Choroid plexus epithelial cell (primary cell): ENCODE measurements around the gene NDUFB11.

Source experiments
- DNase-seq: peaks from one replicate; pipeline ENCODE4 v3.0.0-alpha.2; 2010; ENCODE audit warnings: low read depth
- H3K4me3 ChIP-seq: 2 replicates; pipeline ENCODE4 v1.5.1; 2011; ENCODE audit warnings: low read depth, mild to moderate bottlenecking, control low read depth, low read length, moderate library complexity
- TF ChIP-seq, protein P1 (sequence below): conservative IDR thresholded peaks from 2 replicates; pipeline ENCODE4 v1.5.1; 2011; ENCODE audit warnings: low read depth, mild to moderate bottlenecking, control low read depth, inconsistent platforms, low read length, moderate library complexity

The NDUFB11 gene

DNA sequence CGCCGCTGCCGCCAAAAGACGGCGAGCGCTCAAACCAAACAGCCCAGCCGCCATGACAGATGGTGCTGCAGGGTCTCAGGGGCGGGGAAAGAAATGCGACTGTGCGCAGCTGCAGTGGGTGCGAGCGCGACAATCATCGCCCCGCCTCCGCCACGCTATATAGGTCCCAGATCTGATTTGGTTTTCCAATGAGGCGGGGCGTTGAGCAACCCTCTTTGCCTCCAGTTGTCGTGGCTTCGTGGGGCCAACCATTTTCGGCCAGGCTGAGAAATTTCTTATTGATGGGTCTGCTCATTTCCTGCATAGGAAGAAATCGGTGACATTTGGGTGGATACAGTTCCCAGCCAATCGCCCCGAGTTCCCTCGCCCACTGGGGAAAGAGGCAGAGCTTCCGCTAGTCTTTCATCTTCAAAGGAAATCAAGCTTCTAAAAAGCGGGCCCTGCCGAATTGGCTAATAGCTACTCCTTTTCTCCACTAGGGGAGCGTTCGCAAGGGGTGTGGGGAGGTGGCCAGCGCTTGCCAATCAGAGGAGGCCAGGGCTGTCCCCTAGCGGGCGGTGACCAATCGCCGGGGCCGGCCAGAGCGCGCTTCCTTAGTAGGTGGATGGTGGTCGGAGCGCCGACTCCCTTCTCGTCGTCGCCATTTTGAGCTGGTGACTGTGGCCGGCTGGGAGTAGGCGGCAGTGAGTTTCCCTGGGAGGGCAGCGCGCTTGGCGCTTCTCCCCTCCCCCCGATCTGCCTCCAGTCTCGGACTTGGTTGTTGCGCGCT lies at the start of gene NDUFB11, which contains the start of gene RBM10:
Gene NDUFB11 (minus strand): TSS at position 77 of the 769 bp plus-strand sequence. CDS start 23 bp downstream, at position 54.
Gene RBM10 (plus strand): TSS at position 596 of the 769 bp plus-strand sequence. CDS start 2,261 bp downstream, outside the sequence.
- peak within 1 kb of the TSS; percentile 83 for H3K4me3 ChIP-seq
- peak; percentile 97 for DNase-seq
- TF ChIP-seq, protein P1, sequence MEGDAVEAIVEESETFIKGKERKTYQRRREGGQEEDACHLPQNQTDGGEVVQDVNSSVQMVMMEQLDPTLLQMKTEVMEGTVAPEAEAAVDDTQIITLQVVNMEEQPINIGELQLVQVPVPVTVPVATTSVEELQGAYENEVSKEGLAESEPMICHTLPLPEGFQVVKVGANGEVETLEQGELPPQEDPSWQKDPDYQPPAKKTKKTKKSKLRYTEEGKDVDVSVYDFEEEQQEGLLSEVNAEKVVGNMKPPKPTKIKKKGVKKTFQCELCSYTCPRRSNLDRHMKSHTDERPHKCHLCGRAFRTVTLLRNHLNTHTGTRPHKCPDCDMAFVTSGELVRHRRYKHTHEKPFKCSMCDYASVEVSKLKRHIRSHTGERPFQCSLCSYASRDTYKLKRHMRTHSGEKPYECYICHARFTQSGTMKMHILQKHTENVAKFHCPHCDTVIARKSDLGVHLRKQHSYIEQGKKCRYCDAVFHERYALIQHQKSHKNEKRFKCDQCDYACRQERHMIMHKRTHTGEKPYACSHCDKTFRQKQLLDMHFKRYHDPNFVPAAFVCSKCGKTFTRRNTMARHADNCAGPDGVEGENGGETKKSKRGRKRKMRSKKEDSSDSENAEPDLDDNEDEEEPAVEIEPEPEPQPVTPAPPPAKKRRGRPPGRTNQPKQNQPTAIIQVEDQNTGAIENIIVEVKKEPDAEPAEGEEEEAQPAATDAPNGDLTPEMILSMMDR = peak; percentile 67

DNA sequence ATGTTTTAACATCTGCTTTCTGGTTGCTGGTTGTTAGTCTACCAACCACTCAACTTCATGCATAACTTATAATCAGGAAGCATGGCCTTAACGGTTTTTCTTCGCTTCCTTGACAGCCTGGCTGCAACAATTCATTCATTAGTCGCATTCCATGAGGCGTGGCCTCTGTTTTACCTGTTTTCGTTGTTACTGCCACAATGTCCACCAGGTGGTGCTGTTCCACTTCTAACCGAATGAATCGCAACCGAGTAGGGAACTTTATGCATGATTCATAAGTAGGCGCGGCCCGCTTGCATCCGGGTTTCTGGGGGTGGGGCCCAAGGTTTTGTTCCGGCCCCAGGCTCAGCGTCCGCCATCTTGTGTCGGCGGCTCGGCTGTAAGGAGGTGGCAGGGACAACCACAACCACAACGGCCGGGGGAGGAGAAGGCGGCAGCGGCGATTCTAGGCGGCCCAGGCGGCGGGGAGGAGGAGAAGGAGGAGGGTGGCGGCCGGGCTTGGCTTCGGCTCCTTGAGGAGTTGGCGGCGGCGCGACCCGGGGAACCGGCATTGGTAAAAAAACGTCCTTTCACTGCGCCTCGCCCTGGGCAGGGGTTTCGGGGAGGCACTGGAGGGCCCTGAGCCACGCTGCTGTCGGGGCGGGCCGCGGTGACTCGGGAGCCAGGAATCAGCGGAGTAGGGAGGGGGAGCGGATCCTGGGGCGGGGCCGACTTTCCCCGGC lies 49.1 kb upstream of the NDUFB11 start, which contains the start of gene UBA1:
Gene UBA1 (plus strand): TSS at position 355 of the 719 bp plus-strand sequence. CDS start 4,974 bp downstream, outside the sequence.
- TF ChIP-seq, protein P1 = peak; percentile 70
- peak; percentile 96 for DNase-seq

DNA sequence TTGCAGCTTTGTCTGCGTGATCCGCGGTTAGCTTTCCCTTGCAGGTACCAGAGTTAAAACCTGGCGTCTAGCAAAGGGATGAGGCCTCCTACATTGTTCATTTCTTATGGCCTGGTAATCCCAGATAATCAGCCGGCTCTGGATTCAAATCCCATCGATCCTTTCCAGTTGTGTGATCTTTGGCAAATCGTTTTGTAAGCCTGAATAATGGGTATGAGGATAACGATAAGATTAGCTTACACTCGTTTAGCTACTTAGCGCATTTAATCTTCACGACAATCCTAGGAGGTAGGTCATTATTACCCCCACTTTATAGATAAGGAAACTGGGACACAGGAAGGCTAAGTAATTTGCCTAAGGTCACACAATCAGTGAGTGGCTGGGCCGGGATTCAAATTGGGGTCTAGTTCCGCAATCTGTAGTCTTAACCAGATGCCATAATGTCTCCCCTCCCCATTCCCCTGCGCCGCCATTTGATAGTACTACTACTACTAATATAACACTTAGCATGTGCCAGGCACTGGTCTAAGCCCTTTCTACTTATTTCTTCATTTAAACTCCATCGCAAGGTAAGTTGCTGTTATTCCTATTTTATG lies 47.4 kb upstream of the NDUFB11 start:
- DNase-seq = no peak
- TF ChIP-seq, protein P1 = no peak
- H3K4me3 ChIP-seq = peak overlapping the region; percentile 65

More for the DNA sequence above, 49.1 kb upstream of the NDUFB11 start, which contains the start of gene UBA1:
- H3K4me3 ChIP-seq = peak within 1 kb of the TSS; percentile 82

DNA sequence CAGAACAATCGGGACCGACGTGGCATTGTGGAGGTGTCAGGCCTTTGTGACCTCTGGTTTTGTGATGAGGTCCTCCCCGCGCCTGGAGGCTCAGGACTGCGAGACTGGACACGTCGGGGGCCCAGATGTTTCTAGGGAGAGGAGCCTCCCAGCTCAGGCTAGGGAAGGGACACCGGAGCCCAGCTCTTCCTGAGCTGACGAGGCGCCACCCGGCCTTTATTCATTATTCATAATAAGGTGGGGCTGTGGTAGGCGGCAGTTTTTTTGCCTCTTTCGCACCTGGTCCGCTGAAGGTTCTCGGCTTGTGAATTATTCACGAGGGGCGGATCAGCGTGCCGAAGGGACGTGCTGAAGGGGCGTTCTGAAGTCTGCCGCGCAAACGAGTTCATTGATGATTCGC lies 46.8 kb upstream of the NDUFB11 start:
- TF ChIP-seq, protein P1 = no peak
- H3K4me3 ChIP-seq = peak overlapping the region; percentile 65
- peak; percentile 7 for DNase-seq

DNA sequence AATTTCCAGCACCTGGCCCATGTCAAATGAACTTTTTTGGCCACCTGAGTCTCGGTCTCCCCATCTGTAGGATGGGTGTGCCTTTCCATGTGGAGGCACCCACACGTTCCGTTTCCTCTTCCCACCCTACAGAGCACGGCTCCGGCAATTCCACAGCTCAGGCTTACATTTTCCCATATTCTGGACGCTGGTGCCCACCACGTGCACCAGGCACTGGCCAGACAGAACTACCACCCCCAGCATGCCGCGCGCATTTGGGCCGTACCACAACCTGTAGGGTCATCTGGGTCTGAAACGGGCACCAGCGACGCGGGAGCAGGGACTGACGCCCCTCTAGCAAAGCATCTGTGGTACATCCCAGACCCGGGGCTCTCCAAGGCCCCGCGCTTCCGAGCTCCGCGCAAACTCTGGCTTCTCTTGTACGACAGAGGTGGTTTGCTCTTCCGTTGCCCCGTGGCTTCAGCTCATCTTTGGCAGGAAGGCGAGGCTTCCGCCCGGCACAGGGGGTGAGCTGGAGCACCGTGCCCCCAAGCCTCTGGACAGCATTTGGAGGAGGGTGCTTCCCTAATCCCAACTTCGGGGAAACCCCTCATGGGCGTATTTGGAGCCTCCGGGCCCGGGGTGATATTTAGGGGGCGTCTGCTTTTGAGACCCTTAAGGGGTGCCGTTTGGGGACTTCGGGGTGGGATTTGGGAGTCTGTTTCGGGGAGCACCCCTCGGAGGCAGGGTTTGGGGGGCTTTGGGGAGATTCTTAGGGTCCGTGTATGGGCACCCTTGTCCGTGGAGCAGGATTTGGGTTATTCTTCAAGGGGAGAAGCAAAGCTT lies 46.2 kb upstream of the NDUFB11 start:
- TF ChIP-seq, protein P1 = no peak
- peak overlapping the region; percentile 65 for H3K4me3 ChIP-seq
- DNase-seq = peak; percentile 95

DNA sequence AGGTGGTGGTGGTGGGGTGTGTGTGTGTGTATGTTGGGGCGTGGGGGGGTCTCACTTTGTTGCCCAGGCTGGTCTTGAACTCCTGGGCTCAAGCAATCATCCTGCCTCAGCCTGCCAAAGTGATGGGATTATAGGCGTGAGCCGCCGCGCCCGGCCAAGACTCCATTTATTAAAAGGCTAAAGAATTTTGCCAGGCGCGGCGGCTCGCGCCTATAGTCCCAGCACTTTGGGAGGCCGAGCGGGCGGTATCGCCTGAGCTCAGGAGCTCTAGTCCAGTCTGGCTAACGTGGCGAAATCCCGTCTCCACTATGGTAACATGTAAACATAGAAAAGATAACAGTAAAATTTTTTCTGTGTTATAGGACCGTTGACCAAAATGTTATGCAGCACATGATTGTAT lies 45.4 kb upstream of the NDUFB11 start:
- TF ChIP-seq, protein P1 = no peak
- no peak overlapping the region for H3K4me3 ChIP-seq
- DNase-seq = peak; percentile 11
